GM12892 (cell line): ENCODE data around the gene SLAMF7.

Source experiments
- POLR2A ChIP-seq: IDR thresholded peaks from 2 replicates; pipeline ENCODE4 v1.6.1; 2011; ENCODE audit warnings: low read depth, low read length, control low read depth
- POLR2AphosphoS5 ChIP-seq: IDR thresholded peaks from 2 replicates; pipeline ENCODE4 v1.6.1; 2011; ENCODE audit warnings: low read depth, low read length, control low read depth

DNA sequence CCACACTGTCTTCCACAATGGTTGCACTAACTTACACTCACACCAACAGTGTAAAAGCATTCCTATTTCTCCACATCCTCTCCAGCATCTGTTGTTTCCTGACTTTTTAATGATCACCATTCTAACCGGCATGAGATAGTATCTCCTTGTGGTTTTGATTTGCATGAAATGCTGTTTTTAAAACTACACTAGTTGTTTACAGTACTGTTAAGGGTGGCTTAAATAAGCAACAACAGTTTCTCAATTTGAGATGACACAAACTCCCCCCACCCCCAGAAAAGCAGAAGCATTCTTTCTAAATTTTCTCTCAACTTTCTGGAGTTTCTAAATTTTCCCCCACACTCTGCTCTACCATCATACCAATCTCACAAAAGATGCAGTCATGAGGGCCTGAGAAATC, 7.1 kb upstream of the SLAMF7 start:
- no peak for TF ChIP-seq POLR2AphosphoS5
- no peak for TF ChIP-seq POLR2A
